Vagina (tissue), 2 donors: ENCODE results near the gene CSNK1D.

ENCODE experiments used
- CTCF ChIP-seq, 3 experiments: fragments of 450-650 bp in 2 of 3; fragments of 200-600 bp in 1 of 3; sonication (generic) in 1 of 3; IDR thresholded peaks; one replicate each; pipeline ENCODE4 v1.5.1; 2017 to 2019; ENCODE audit warnings: antibody characterized with exemption in 3 of 3, mild to moderate bottlenecking in 2 of 3, moderate library complexity in 2 of 3
- POLR2A ChIP-seq, 2 donors: fragments of 450-650 bp; IDR thresholded peaks; one replicate each; pipeline ENCODE4 v1.6.1; 2017; ENCODE audit warnings: antibody characterized with exemption in 2 of 2, mild to moderate bottlenecking in 2 of 2, moderate library complexity in 2 of 2
- POLR2AphosphoS5 ChIP-seq, 2 donors: sonication (generic); formaldehyde crosslinking; IDR thresholded peaks; one replicate each; pipeline ENCODE4 v1.9.0; 2017; ENCODE audit warnings: antibody characterized with exemption in 2 of 2, mild to moderate bottlenecking in 2 of 2, low read depth in 1 of 2; ENCODE audit not compliant: insufficient read depth in 1 of 2

GRCh38 chr17:82256242-82256885 lies 17.1 kb downstream of the CSNK1D start:
- TF ChIP-seq CTCF (IDR thresholded peaks at IDR 0.05) (no peak), POLR2AphosphoS5 (IDR thresholded peaks at IDR 0.05; ENCODE audit: insufficient read depth in 1 of 2, low read depth in 1 of 2) (no peak), POLR2A (IDR thresholded peaks at IDR 0.05) (no peak)
